CD4-positive, alpha-beta memory T cell (primary cell): ENCODE results near the gene MADD. TPM values are rescaled to one million over a fixed set of nuclear protein-coding genes. Genes with fewer than 3 reads are reported as not detected.
A peak's percentile ranks its signal among the peaks of the same experiment; 100 is the strongest.
"Not testable (repeated sequence)": the region's sequence is repeated elsewhere in the genome, so short reads cannot be mapped to it uniquely, and the experiment has no call there.

ENCODE experiments used
- CTCF ChIA-PET: fragments of 350-600 bp; sonication (Branson Sonifier 250); formaldehyde crosslinking; loops from one replicate; lab custom pipeline; 2021; ENCODE audit warnings: inconsistent platforms; ENCODE audit not compliant: partially characterized antibody; lab: Charles Lee
- POLR2A ChIA-PET: fragments of 350-600 bp; sonication (Branson Sonifier 250); formaldehyde crosslinking; loops from one replicate; lab custom pipeline; 2021; ENCODE audit not compliant: partially characterized antibody; lab: Charles Lee
- DNase-seq, 5 donors: peaks; one replicate each; pipeline versions ENCODE4 v3.0.0 to v3.0.0-alpha.2; 2020 to 2022; ENCODE audit warnings: mixed read lengths in 1 of 5
- H3K27ac ChIP-seq: one replicate; pipeline ENCODE4 v1.7.0; 2013; ENCODE audit warnings: low read depth, low read length
- H3K27me3 ChIP-seq: 2 replicates; pipeline ENCODE4 v1.7.0; 2013; ENCODE audit warnings: mild to moderate bottlenecking, low read length, moderate library complexity; ENCODE audit not compliant: insufficient read depth
- H3K36me3 ChIP-seq: 2 replicates; pipeline ENCODE4 v1.7.0; 2013; ENCODE audit warnings: mild to moderate bottlenecking, low read length, moderate library complexity; ENCODE audit not compliant: insufficient read depth
- H3K4me1 ChIP-seq: 2 replicates; pipeline ENCODE4 v1.7.0; 2013; ENCODE audit warnings: mild to moderate bottlenecking, low read length, moderate library complexity; ENCODE audit not compliant: insufficient read depth
- H3K4me3 ChIP-seq, 2 donors: one replicate each; pipeline ENCODE4 v1.7.0; 2013; ENCODE audit warnings: low read length in 2 of 2, mild to moderate bottlenecking in 1 of 2
- H3K9me3 ChIP-seq, 2 donors: one replicate each; pipeline ENCODE4 v1.7.0; 2013; ENCODE audit warnings: low read length in 2 of 2, control low read depth in 1 of 2; ENCODE audit not compliant: control insufficient read depth in 1 of 2
- H3K27ac Mint-ChIP-seq, 7 donors: one replicate each; pipeline ENCODE4 v1.8.0; 2020 to 2021; ENCODE audit warnings: mixed read lengths in 7 of 7, mild to moderate bottlenecking in 6 of 7, inconsistent platforms in 3 of 7, moderate library complexity in 3 of 7
- H3K27me3 Mint-ChIP-seq, 2 donors: one replicate each; pipeline ENCODE4 v1.8.0; 2020 to 2021; ENCODE audit warnings: mixed read lengths in 2 of 2
- H3K36me3 Mint-ChIP-seq, 2 donors: one replicate each; pipeline ENCODE4 v1.8.0; 2020 to 2021; ENCODE audit warnings: mixed read lengths in 2 of 2, inconsistent platforms in 1 of 2, mild to moderate bottlenecking in 1 of 2
- H3K4me1 Mint-ChIP-seq, 4 donors: one replicate each; pipeline ENCODE4 v1.8.0; 2020 to 2021; ENCODE audit warnings: mixed read lengths in 4 of 4, mild to moderate bottlenecking in 1 of 4
- H3K4me3 Mint-ChIP-seq, 8 donors: one replicate each; pipeline ENCODE4 v1.8.0; 2020 to 2021; ENCODE audit warnings: mixed read lengths in 8 of 8, mild to moderate bottlenecking in 7 of 8, moderate library complexity in 6 of 8, inconsistent platforms in 3 of 8
- H3K9me3 Mint-ChIP-seq, 8 donors: one replicate each; pipeline ENCODE4 v1.8.0; 2020 to 2021; ENCODE audit warnings: mixed read lengths in 8 of 8, mild to moderate bottlenecking in 5 of 8, inconsistent platforms in 3 of 8, moderate library complexity in 1 of 8
- intact Hi-C: fragments of 100-400 bp; cut with micrococcal nuclease; formaldehyde crosslinking; loops from one replicate; pipeline ENCODE4 v1.15.1; 2023
- polyA plus RNA-seq, 2 donors: library from polyadenylated mRNA; unstranded; fragments of 300-500 nt; fragmentation: Illumina TruSeq; gene quantifications; one replicate each; pipeline ENCODE4 v1.2.3, GENCODE V29; 2021
- total RNA-seq, 2 experiments: library from RNA; stranded (reverse); gene quantifications; one replicate each; pipeline ENCODE4 v1.2.3, GENCODE V29; 2021

The MADD gene
- total and polyA plus RNA-seq, 4 experiments from 2014 or later: 19.3 to 119 (median 75.3) TPM

DNA sequence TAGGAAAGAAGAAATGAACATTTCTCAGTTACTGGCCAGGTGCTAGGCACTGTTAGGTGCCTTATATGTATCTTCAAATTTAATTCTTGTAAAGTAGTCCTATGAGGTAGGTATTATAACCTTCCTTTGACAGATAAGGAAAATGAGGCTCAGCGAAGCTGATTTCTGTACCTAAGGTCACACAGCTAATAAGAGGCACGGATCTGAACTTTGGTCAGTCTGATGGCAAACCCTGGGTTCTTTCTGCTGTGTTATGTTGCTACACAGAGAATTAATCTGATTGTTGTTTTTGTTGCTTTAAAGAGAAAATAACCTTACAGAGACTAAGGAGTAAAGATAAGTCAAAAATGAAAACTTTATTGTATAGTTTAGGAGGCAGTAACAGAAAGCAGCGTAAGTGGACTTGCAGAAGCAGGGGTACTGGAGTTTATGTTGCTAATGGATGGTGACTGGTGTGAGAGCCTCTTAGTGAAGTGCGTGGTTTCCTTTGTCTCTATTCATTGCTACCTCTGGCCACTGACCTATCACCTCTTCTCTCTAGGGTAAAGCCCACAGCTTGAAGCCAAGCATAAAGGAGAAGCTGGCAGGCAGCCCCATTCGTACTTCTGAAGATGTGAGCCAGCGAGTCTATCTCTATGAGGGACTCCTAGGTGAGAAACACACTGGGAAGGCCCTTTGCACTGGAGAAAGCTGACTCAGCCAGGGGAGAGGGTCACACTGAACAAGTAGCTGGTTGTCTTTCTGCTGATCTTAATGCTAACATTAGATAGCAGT lies 38.3 kb downstream of the MADD start:
- intact Hi-C loops: no loop called here
- H3K27me3 ChIP-seq: no peaks in the 10 kb centered on the region
- no peaks in the 10 kb centered on the region for H3K9me3 ChIP-seq
- no peak overlapping the region for H3K27ac ChIP-seq
- peaks cover 0 to 8% (median 3%) of the 10 kb centered on the region in 8 donors for H3K9me3 Mint-ChIP-seq
- H3K4me1 ChIP-seq: no peaks in the 10 kb centered on the region
- H3K36me3 Mint-ChIP-seq: peaks cover 52 to 84% of the 10 kb centered on the region in 2 donors
- H3K36me3 ChIP-seq: peaks cover 75% of the 10 kb centered on the region
- H3K27me3 Mint-ChIP-seq: no peaks in the 10 kb centered on the region
- ChIA-PET POLR2A (interaction anchor here (0.6 kb wide), 1 partner anchor 167 kb away, joined by 3 read pairs; no protein-coding TSS in a partner anchor), CTCF (interaction anchor here (0.7 to 1.2 kb wide), 3 partner anchors 12 to 66 kb away, joined by 3 read pairs; no protein-coding TSS in a partner anchor)
- H3K4me1 Mint-ChIP-seq: peaks cover 0 to 4% (median 0%) of the 10 kb centered on the region in 4 donors
- H3K27ac Mint-ChIP-seq: peak overlapping the region in 1 of 7 donors; percentile 55
- H3K4me3 ChIP-seq: no peak overlapping the region
- DNase-seq: no peak
- H3K4me3 Mint-ChIP-seq: no peak overlapping the region

DNA sequence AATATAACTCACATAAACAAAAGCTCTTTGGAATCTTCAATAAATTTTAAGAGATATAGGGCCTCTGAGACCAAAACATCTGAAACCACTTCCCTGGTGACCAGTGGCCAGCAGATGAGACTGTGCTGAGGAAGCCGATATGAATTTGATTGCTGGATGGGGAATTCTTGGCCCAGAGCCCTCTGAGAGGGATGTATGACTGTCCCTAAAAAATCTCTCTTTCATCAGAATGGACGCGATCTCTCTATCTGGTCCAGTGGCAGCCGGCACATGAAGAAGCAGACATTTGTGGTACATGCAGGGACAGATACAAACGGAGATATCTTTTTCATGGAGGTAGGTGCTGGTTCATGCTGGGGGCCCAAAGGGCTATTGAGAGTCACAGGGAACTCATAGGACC lies 45.1 kb downstream of the MADD start:
- H3K4me3 Mint-ChIP-seq: no peak overlapping the region
- Histone ChIP-seq H3K4me3 (no peak overlapping the region), H3K9me3 (no peaks in the 10 kb centered on the region), H3K36me3 (peaks cover 53% of the 10 kb centered on the region), H3K27me3 (no peaks in the 10 kb centered on the region), H3K27ac (no peak overlapping the region), H3K4me1 (no peaks in the 10 kb centered on the region)
- POLR2A ChIA-PET: interaction anchor here (1.4 kb wide), 1 partner anchor 44 kb away, joined by 3 read pairs; no protein-coding TSS in a partner anchor
- no peaks in the 10 kb centered on the region for H3K27me3 Mint-ChIP-seq
- H3K4me1 Mint-ChIP-seq: peaks cover 0 to 4% (median 0%) of the 10 kb centered on the region in 4 donors
- DNase-seq: no peak
- H3K9me3 Mint-ChIP-seq: no peaks in the 10 kb centered on the region
- intact Hi-C loops: no loop called here
- CTCF ChIA-PET: interaction anchor here (0.9 to 2.9 kb wide), 3 partner anchors 11 to 59 kb away, joined by 3 to 11 read pairs (median 4); no protein-coding TSS in a partner anchor
- H3K27ac Mint-ChIP-seq: peak overlapping the region in 1 of 7 donors; percentile 70
- H3K36me3 Mint-ChIP-seq: peaks cover 44 to 59% of the 10 kb centered on the region in 2 donors

DNA sequence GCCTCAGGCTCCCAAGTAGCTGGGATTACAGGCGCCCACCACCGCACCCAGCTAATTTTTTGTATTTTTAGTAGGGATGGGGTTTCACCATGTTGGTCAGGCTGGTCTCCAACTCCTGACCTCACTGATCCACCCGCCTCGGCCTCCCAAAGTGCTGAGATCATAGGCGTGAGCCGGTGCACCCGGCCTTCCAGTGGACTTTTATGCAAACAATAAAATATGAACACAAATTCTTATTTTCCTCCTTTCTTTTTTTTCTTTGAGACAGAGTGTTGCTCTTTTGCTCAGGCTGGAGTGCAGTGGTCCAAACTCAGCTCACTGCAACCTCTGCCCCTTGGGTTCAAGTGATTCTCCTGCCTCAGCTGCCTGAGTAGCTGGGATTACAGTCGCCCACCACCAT lies 46.6 kb downstream of the MADD start:
- H3K27me3 Mint-ChIP-seq, H3K4me3 ChIP-seq, H3K4me3 Mint-ChIP-seq, H3K27me3 ChIP-seq, H3K9me3 Mint-ChIP-seq, H3K4me1 ChIP-seq, POLR2A ChIA-PET, intact Hi-C loops, H3K4me1 Mint-ChIP-seq, DNase-seq, H3K27ac ChIP-seq, H3K27ac Mint-ChIP-seq, H3K9me3 ChIP-seq: not testable (repeated sequence)
- peaks cover 46% of the 10 kb centered on the region for H3K36me3 ChIP-seq
- peaks cover 43 to 56% of the 10 kb centered on the region in 2 donors for H3K36me3 Mint-ChIP-seq
- CTCF ChIA-PET: interaction anchor here (0.7 to 1.9 kb wide), 2 partner anchors 58 to 474 kb away, joined by 3 to 4 read pairs; no protein-coding TSS in a partner anchor

DNA sequence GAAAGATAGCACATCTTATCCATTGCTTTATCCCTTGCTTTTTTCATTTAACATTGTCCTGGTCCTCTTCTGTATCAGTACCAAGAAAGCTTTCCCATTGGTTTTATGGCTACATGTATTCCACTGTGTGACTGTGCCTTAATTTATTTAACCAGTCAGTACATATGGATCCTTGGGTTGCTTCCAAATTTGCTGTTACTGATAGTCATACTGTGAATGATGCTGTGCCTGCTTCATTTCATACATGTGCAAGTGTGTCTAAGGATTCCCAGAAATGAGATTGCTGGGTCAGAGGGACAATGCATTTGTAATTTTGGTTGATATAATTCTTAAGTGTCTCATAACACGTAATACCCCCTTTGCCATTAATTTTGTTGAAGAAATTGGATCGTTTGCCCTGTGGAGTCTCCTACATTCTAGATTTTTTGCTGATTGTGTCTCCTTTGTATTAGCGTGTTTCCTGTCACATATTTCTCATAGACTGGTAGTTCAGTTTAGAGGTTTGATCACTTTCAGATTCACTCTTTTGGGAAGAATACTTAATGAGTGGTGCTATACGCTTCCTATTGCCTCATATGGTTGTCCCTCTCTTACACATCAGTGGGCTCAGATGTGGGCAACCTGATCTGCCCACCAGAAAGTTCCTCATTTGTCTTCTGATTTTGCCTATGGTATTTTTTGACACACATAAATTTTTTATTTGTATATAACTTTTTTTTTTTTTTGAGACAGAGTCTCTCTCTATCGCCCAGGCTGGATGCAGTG lies 47.3 kb downstream of the MADD start:
- H3K27me3 ChIP-seq: no peaks in the 10 kb centered on the region
- peaks cover 0 to 4% (median 0%) of the 10 kb centered on the region in 4 donors for H3K4me1 Mint-ChIP-seq
- H3K36me3 Mint-ChIP-seq: peaks cover 43 to 56% of the 10 kb centered on the region in 2 donors
- H3K27me3 Mint-ChIP-seq: no peaks in the 10 kb centered on the region
- H3K27ac ChIP-seq: no peak overlapping the region
- peaks cover 45% of the 10 kb centered on the region for H3K36me3 ChIP-seq
- H3K9me3 ChIP-seq: no peaks in the 10 kb centered on the region
- intact Hi-C loops: no loop called here
- no peaks in the 10 kb centered on the region for H3K9me3 Mint-ChIP-seq
- no peak overlapping the region for H3K4me3 Mint-ChIP-seq
- CTCF ChIA-PET: interaction anchor here (0.7 to 1.9 kb wide), 2 partner anchors 57 to 172 kb away, joined by 3 to 4 read pairs; no protein-coding TSS in a partner anchor
- H3K4me3 ChIP-seq: no peak overlapping the region
- POLR2A ChIA-PET: no interaction called here
- H3K4me1 ChIP-seq: no peaks in the 10 kb centered on the region
- DNase-seq: no peak
- peak overlapping the region in 5 of 7 donors; percentile 12 to 82 (median 24) for H3K27ac Mint-ChIP-seq

DNA sequence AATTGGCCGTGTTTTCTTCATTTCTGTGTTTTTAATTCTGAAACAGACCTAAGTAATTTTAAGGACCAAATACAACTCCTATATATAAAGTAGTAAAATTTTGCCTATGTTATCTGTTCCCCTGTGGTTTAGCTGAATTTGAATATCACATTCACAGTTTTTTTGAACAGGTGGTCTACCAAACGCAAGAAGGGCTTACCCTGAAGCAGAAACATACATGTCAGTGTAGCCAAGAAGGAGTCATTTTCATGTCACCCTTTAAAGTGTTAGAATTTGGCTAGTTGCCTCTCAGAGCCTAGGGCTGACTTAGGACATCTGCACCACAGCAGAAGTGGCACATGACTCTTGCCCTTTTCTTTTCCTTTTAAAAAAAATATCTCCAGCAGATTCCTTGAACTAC lies 48.2 kb downstream of the MADD start:
- Histone ChIP-seq H3K27ac (no peak overlapping the region), H3K4me1 (no peaks in the 10 kb centered on the region), H3K36me3 (peaks cover 37% of the 10 kb centered on the region), H3K27me3 (no peaks in the 10 kb centered on the region), H3K4me3 (no peak overlapping the region), H3K9me3 (no peaks in the 10 kb centered on the region)
- Mint-ChIP-seq H3K4me3 (no peak overlapping the region), H3K9me3 (no peaks in the 10 kb centered on the region), H3K36me3 (peaks cover 39 to 51% of the 10 kb centered on the region in 2 donors), H3K27ac (peak overlapping the region in 1 of 7 donors; percentile 57), H3K27me3 (no peaks in the 10 kb centered on the region), H3K4me1 (peaks cover 0 to 4% (median 0%) of the 10 kb centered on the region in 4 donors)
- DNase-seq: no peak
- ChIA-PET CTCF (interaction anchor here (0.7 kb wide), 1 partner anchor 173 kb away, joined by 3 read pairs; no protein-coding TSS in a partner anchor), POLR2A (no interaction called here)
- intact Hi-C loops: no loop called here

DNA sequence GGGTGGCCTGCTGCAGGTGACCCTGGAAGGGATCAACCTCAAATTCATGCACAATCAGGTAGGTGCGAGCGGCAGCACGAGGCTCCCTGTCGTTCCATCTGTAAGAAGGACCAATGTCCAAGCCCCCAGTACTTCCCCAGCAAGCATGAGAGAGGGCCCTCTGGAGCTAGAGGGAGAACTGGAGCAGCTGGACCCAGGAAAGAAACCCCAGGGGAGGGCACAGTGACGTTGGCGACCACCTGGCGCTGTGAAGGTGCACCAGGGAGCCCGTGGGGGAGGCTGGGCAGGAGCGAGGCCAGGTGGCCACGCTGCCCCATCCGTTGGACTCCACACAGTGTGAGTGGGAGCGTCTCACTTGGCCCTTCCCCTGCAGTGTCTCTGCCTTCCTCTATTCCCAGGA lies 54.6 kb downstream of the MADD start:
- peaks cover 32 to 63% of the 10 kb centered on the region in 2 donors for H3K36me3 Mint-ChIP-seq
- POLR2A ChIA-PET: no interaction called here
- Histone ChIP-seq H3K9me3 (no peaks in the 10 kb centered on the region), H3K27ac (no peak overlapping the region), H3K36me3 (peaks cover 57% of the 10 kb centered on the region), H3K4me3 (no peak overlapping the region), H3K4me1 (no peaks in the 10 kb centered on the region), H3K27me3 (no peaks in the 10 kb centered on the region)
- H3K9me3 Mint-ChIP-seq: no peaks in the 10 kb centered on the region
- intact Hi-C loops: loop anchor here (10.0 kb wide), 1 partner anchor 130 kb away; no protein-coding TSS in a partner anchor
- CTCF ChIA-PET: no interaction called here
- H3K4me1 Mint-ChIP-seq: no peaks in the 10 kb centered on the region
- H3K4me3 Mint-ChIP-seq: no peak overlapping the region
- peak overlapping the region in 1 of 7 donors; percentile 81 for H3K27ac Mint-ChIP-seq
- no peaks in the 10 kb centered on the region for H3K27me3 Mint-ChIP-seq
- no peak for DNase-seq
